Cerebellar cortex (tissue), 1 donor: ENCODE data around the gene BEAN1.

Experiments used
- DNase-seq: peaks from one replicate; pipeline ENCODE4 v3.0.0-alpha.2; 2015; ENCODE audit warnings: low spot score

The BEAN1 gene

DNA sequence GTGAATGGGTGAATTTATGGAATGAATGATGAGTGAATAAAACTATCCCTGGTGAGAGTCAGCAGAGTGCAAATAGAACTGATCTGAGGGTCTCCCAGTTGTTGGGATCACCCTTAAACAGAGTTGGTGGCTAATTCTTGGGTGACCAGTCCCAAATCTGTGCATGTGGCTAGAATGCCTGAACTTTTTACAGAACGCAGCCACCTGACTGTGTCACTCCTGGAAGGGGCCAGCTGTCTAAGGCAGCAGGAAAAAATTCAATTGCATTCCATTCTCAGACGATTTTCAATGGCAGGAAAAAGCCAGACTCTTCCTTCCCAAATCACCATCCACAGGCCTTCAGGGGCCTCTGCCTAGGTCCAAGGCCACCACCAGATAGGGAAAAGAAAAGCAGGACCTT, 43.5 kb downstream of the BEAN1 start:
- DNase-seq: no peak

DNA sequence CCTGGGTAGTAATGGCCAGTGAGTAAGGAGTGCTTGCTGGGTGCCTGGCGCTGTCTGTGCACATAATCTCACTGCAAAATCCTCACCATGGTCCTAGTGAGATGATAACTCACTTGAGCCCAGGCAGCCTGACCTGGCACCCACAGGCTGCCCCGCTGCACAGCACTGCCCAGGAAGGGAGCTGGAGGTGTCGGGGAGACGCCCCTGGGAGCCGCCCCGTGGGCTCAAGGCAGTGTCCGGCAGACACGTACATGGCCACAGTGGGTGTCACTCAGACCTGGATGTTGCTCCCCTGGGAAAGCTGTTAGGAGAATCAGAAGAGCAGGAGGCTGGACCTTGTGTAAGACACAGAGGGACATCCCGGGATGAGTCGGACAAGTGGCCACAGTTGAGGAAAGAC, 44.2 kb downstream of the BEAN1 start:
- DNase-seq: no peak

- no peak for DNase-seq
These were observed 44.8 kb downstream of the BEAN1 start for GRCh38 chr16:66471716-66472393.

DNA sequence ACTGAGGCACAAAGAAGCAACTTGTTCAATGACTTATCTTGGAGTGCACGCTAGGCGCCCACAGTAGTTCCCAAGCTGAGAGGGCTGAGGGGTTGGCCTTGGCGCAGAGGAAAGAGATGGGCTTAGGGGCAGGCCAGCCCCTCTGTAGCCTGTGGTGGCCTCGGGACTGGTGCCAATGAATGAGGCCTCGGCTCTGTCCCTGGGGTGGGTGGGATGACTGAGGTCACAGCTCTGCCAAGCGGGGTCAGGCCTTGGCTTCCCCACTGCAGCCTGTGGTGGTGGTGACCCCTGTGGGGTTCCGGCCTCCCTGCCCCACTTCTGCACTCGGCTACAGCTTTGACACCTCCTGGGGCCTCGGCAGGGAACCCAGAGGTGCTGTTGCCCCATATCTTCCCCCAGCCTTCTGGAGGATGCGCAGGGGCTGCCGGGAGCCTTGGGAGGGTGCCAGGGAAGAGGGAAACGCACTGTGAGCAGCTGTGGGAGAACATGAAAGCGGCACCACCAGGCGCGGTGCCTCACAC, 46.0 kb downstream of the BEAN1 start:
- DNase-seq: no peak

DNA sequence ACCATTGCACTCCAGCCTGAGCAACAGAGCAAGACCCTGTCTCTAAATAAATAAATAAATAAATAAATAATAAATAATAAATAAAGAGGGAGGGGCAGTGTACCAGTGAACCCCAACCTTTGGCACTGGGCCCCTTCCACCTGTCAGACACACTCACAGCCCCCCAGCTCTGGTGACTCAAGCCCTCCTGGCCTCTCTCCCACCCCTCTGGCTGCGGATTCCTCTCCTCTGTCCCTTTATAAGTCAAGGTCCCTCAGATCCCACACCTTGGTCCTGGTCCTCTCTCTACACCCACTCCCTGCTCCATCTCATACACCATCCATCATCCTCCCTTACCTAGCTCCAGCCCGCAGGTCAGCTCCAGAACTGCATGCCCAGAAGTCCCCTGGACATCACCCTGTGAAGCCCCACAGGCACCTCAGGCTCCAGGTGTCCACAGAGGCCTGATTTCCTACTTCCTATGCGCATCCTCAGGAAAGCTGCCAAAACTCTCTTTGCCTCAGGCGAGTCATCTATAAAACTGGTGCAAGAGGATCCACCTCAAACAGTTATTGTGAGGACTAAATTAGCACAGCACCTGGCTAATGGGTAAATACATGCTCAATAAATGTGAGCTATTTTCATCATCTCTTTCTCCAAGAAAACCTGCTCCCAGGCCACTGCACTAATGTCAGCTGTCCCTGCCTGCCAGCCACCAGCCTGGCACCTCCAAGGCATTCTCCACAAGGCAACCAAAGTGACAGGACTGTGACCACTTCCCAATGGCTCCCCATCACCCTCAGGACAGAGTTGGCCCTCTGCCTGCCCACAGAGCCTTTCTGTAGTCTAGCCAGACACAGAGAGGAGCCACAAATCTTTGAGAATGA, 46.8 kb downstream of the BEAN1 start:
- no peak for DNase-seq

DNA sequence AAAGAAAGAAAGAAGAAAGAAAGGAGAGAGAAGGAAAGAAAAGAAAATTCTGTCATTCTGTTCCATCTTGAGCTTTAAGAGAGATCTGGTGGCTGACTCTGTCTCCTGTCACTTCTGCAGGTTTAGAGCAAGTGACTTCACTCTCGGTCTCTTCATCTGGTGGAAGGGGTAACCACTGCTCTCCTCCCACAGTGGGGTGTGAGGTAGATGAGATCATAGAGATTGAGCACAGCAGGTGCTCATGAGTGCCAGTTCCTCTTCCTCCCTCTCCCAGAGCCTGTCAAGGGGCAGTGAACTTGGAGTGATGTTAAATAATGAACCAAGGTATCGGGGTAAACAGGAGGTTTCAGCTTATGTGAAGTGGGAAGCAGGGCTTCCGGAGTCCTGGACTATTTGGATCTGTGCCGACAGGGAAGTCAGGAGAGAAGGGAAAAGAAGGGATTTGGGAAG, 47.7 kb downstream of the BEAN1 start:
- no peak for DNase-seq

DNA sequence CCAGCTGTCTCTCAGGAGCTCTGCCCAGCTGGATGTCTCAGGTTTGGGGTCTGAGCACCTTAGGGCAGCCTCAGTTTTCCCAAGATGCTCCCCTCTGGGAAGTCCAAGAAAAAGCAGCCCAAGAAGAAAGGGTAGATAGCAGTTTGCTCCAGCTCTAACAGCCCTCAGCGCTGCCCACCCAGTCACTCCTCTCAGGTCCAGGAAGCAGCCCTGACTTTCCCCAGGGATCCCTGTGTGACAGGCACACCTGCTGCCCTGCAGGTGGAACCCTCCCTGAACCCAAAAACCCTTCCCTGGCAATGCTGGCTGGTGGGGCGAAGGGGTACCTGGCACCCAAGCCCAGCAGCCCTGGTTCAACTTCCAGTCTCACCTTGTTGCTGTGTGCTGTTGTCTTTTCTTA, 48.1 kb downstream of the BEAN1 start:
- DNase-seq: no peak

DNA sequence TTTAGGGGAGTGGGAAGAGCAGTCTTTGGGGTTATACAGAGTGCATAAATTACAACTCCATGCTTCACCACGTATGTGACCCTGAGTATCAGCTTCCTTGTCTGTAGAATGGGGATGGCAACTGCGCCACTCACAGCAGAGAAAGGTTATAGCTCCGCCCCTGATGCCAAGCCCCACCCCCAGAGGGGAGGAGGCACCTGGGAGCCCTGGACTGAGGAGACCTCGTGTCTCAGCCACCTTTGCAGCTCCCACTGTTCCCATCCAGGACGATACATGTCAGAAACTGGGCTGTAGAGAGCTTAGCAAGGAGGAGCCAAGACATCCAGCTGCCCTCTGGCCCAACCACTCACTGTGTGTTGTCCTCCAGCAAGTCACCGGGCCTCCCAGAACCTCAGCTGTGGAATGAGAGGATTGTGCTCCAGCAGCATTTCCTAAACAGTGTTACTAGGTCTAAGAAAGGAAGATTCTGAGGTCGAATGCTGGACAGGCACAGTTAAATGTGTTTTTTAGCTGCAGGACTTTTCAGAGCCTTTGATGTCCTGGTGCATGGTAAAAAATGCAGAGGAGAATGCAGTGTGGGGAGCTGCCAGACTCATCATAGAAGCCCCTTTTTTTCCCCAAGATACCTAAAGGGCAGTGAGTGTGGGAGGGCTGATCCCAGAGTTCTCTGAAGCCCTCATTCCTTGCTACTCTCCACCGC, 49.4 kb downstream of the BEAN1 start:
- no peak for DNase-seq

DNA sequence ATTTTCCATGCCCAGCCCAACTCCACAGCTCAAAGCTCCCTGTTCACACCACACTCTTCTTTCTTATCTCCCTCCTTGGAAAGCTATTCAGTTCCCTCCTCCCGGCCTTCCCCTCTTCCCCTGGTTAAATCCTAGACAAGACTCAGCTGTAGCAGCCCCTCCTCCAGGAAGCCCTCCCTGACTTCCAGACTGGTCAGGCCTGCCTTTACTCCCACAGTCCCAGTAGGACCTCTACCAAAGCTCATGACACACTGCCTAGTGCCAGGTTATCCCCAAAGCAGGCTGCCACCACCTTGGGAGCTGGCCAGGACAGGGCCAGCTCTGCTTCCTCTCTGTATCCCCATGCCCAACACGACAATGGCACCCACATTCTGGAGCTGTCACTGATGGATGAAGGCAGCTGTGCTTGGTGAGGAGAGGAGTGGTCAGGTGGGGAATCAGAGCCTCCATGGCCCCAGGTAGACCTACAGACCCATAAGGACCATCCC, 50.0 kb downstream of the BEAN1 start:
- no peak for DNase-seq

DNA sequence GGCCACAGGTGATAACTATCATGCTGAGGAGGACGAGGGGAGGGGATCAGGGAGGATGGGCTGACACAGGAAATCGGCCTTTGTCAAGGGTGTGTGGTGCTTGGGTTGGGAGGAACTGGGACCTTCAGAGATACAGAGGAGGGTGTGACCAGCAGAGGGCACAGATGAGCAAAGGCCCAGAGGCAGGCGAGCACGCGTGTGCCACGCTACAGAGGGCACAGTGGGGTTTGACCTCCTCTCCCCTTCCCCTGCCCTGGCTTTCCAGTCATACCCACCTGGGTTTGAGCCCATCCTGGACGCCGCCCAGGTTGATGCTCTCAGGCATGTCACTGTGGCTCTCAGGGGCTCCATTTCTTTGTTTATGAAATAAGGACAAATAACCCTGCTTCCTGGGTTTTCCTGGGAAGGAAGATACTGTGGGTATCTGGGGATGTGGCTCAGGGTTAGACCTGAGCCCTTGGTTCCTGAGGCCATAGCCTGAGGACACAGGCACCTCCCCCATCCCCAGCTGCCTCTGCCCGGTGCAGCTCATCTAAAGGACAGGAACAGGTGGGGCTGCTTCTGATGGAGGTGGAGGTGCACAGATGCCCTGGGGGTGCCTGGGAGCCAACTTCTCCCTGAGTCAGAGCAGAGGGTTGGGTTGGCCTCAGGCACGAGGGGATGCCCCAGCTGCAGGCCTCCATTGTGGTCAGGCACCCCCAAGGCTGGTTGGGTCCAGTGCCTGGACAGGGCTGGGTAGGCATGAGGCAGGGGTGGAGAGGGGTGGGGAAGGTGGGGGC, 51.8 kb downstream of the BEAN1 start:
- peak; percentile 55 for DNase-seq

DNA sequence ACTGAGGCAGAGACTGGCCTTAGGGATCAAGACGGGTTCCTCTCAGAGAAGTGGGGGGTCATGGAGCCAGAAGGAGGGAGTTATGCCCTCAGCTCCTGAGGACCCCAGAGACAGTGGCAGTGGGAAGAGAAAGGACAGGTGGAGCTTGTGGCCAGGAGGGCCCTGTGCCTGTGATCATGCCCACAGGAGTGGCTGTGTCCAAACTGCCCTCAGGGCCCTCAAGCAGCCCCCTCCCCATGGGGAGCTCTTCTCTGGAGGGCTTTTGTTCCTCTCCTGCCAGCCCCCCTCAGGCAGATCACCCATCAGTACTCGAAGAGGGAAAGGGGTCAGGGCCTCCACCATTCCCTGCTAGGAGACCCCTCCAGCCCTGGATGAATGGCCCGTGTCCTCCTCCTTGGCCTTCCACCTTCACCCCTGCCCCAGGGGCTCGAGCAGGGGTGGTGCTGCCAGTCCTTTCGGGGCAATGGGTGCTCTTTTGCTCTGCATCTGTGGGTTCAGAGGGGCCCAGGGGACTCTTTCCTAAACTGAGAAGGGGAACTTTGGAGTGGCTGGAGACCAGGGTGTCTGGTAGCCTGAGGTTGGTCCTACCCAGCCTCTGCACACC, 52.7 kb downstream of the BEAN1 start:
- DNase-seq: no peak

GRCh38 chr16:66480265-66481080, 53.4 kb downstream of the BEAN1 start:
- no peak for DNase-seq

- DNase-seq: no peak
These were observed 54.2 kb downstream of the BEAN1 start for GRCh38 chr16:66481081-66481942.

GRCh38 chr16:66481943-66482390, 54.9 kb downstream of the BEAN1 start:
- no peak for DNase-seq

- DNase-seq: peak; percentile 75
These were observed 56.8 kb downstream of the BEAN1 start for GRCh38 chr16:66483689-66484452.

DNA sequence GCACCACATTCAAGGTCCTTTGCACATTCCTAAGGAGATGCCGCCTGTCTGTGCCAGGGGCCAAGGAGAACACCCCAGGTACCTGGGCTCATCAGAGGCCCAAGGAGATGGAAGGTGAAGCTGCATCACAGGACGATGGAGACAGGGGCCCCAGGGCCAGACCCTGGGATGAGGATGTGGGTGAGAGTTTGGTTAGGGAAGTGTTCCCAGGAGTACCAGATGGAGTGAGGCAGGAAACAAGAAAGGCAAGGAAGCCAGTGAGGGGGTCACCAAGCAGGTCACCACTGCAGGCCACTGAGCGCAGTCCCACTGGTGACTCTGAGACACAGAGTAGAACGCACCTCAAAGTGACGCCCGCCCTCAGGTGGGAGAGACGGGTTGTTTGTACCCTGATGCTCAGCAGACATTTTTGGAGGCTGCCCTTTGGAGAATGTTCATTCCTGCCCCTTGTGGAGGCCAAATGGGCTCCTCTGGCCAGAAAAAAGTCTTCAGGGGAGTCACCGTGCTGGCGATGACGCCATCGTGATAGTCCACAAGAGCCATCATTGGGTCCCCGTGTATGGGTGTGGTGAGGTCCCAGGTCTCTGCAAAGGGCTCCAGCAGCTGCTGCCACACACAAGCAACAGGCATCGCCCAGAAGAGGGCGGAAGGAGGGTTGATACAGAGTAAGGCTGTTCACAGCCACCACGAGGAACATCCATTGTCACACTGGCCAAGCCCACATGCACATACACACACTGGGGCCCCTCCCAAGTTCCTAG, 57.5 kb downstream of the BEAN1 start:
- DNase-seq: no peak

DNA sequence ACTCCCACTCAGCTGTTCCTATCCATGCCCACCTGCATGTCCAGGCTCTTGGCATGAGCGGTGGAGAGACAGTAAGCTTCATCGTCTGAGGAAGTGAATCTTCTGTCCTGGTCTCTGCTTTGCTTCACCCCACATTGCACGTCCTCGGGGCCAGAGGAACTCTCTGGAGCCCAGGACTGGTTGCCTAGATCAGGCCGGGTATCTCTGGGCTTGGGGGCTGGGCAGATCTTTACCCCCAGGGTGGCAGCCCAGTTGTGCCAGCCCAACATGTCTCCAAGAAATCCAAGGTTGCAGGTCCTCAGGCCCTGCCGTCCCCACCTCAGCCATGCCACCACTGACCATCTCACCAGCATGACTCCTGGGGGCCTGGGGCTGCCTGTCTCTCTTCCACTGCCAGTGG, 58.3 kb downstream of the BEAN1 start:
- no peak for DNase-seq
